Measurements from ENCODE around the gene ZNF558.
A peak's percentile ranks its signal among the peaks of the same experiment; 100 is the strongest.

ZNF558 gene

DNA sequence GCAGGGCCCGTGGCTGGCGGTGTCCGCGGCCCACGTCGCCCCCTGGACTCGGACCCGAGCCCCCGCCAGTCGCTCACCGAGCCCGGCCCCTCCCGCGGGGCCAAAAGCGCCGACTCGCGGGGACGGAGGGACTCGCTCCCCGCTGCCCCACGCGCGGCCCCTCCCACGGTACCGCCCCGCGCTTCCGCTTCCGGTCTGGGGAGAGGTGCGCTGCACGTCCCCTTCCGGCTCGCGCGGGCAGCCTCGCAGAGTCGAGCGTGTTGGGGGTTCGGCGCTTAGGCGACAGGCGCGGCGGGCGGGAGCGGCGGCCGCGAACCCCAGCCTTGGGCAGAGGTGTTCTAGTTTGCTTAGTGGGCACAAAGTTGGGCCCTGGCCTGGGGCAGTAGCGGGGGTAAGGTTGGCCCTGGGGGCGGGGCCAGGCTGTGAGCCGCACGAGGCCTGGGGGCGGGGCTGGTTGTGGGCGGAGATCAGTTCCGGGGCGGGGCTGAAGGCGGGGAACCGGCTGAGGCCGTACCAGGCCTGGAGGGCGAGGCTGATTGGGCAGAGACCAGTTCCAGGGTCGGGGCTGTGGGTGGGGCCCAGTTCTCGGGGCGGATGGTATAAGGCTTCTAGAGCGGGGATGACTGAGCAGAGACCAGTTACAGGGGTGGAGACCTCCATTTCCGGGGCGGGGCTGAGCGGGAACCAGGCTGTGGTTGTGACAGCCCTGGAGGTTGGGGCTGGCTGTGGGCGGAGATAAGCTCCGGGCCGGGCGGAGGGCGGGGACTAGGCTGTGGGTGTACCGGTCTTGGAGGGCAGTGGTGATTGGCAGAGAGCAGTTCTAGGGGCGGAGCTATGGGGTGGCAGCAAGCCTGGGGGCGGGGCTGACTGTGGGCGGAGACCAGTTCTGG, at the start of gene ZNF558, which contains the start of gene MBD3L1:
Gene ZNF558, minus strand, starts transcription at position 173 of the 890 bp plus-strand sequence. CDS start 9,645 bp downstream, outside the sequence.
Gene MBD3L1, plus strand, starts transcription at position 246 of the 890 bp plus-strand sequence. CDS start 10,302 bp downstream, outside the sequence.
- peak; percentile 94 for DNase-seq

DNA sequence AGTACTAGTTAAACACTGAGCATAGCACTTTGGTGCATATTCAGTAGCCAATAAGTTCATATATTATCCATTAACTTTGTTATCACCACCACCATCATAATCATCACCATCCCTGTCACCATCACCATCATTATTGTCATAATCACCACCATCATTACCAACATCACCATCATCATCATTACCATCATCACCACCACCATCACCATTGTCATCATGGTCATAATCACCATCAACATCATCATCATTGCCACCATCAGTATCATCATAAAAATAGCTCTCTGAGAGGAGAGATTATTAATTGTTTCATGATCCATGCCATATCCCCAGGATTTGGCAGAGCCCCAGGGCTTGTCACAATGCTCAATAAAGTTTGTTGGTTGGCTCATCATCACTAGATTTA, 49.4 kb upstream of the ZNF558 start:
- no peak for DNase-seq

DNA sequence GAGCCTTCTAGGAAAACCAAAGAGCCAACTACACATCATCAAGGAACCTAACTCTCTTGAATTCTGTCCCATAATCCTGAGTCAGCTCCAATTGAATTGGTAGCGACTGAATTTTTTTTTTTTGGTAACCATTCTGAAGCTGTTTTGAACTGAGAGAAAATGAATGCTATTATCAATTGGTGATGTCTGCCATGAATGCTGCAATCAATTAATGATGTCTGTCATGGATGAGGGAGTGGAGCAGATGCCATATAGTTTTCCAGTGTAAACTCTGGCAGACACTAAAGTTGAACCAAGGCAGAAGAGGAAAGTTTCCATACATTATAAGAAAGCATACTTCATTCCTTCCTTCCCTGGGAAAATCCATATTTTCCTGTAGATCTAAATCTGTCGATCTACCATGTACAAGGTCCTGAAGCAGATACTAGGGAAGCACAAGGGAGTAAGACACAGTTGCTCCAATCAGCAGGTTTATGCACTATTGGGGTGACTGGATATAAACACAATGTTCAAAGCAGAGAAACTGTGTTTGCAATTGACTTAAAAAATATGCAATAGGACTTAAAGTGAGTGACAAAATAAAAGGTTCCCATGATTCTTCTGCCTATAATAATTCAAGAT, 48.9 kb upstream of the ZNF558 start:
- no peak for DNase-seq

DNA sequence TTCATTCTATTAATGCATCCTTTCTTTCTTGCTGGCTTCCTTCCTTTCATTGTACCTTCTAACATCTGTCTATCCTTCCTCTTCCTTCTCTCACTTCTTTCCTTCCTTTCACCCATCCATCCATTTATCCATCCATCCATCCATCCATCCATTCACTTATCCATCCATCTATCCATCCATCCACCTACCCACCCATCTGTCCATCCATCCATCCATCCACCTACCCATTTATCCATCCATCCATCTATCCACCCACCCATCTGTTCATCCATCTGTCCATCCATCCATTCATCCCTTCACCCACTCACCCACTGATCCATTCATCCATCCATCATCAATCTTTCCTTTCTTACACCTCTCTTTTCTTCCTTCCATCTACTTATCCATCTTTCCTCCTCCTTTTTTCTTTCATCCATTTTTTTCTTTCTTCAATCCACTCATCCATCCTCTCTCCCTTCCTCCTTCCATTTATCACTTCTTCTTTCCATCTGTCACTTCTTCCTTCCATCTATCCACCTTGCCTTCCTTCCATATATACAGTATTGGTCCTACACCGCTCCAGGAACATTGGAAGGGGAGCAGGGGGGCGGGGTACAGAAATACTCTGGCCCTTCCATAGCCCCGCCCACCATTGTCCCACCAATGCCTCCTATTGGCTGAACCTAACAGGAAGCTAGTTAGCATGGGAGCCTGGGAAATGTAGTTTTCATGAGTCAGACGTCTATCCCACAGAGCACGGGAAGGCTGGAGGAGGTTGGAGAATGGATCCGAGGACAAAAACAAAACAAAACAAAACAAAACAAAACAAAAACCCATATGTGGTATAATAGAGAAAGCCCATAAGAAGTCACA, 46.0 kb upstream of the ZNF558 start:
- DNase-seq = no peak

DNA sequence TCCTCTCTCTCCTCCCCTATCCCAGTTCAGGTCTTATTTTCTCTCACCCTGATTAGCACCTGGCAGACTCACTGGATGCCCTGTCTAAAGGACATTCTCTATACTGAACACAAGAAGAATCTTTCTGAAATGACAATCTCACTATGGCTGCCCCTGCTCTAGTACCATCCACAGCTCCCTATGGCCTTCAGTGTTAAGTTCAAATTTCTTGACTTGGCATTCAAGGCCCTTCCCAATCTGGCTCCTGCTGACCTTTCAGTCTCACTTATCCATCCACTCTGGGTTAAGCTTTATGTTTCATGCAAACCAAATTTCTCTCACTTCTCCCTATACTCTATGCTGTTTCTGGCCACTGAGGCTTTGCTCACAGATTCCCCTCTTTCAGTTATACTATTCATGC, 34.2 kb upstream of the ZNF558 start:
- DNase-seq = no peak

DNA sequence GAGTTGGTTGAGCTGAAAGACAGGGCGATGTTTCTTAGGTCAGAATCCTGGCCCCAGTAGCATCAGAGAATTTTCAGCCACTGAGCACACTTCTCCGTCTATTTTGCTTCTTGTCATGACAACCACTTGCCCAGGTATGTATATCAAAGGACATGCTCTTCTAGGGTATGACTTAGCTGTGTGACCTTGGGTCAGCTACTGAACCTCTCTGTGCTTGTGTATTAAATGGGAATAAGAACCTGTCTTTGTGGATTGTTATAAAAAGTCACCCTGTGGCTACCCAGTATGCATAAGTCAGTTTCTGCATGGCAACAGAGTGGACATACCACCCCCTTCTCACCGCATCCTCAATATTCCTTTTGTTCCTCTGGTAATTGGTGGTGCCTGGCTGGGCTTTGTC, 26.2 kb upstream of the ZNF558 start:
- no peak for DNase-seq

DNA sequence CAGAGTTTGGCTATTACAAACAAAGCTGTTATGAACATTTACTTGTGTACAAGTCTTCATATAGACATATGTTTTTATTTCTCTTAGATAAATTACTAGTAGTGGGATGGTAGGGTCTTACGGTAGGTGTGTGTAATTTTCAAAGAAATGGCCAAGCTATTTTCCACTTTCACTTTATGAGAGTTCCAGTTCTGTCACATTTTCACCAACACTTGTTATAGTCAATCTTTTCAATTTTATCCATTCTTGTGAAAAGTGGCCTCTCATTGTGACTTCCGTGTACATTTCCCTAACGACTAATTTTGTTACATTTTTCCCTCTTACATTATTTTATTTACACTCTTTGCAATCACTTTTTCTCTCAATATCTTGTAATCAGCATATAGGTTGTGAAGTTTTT, 18.4 kb upstream of the ZNF558 start:
- DNase-seq = no peak

DNA sequence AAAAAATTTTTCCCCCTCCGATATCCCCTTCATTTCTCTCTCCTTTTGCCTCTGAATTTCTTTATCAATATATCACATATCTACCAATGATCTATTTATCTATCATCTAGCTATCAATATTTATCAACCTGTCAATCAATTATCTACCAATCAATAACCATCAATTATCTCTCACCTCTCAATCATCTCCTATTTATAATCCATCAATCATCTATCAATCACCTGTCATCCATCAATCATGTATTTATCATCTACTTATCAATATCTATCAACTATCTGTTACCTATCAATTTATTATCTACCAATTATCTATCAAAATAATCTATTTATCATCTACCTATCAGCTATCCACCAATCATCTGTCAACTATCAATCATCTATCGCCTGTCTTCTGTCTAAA, 17.1 kb upstream of the ZNF558 start:
- DNase-seq = no peak

DNA sequence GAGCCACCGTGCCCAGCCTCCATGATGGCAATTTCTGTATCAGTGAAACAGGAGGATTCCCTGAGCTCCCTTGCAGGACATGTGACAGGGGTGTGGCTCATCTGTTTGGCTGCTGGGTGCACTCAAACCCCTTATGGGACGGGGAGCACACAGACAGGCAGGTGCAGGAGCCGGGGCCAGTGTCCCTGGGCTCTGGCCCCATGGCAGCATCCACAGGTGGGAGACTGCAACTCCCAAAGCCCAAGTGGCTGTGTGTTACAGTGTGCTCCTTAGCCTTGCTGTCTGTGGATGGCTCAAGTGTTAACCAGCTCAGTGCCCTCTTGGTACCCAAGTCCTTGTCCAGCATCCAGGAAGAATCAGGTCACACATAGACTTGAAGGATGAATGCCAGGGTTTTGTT, 14.7 kb upstream of the ZNF558 start:
- no peak for DNase-seq

DNA sequence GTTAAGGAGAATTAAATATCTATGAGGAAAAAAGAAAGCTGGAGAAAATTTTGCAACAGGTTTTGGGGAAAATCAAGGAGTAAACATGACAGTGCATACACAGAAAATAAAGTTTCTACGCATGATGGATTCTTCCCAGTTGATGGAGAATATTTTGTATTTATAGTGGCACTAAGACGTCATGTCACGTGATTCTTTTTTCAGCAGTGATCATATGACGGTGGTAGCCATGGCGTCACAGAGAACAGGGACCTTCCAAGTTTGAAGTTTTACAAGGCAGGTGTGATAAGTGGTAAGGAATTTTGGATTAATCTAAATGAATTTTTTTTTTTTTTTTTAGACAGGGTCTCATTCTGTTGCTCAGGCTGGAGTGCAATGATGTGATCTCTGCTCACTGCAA, 8.6 kb upstream of the ZNF558 start:
- DNase-seq = no peak

DNA sequence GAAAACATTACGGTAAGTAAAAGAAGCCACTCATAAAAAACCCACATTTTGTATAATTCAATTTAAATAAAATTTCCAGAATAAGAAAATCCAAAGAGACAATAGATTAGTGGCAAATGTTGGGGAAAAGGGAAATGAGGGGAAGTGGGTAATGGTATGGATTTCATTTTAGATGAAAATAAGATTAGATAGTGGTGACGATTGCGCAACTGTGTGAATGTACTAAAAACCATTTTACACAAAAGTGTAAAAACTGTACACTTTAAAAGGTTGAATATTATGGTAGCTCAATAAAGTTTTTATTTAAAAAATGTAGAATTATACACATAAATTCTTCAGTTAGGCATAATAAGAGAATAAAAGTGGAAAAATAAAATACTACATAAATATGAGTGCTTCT, 3.8 kb upstream of the ZNF558 start:
- no peak for DNase-seq

DNA sequence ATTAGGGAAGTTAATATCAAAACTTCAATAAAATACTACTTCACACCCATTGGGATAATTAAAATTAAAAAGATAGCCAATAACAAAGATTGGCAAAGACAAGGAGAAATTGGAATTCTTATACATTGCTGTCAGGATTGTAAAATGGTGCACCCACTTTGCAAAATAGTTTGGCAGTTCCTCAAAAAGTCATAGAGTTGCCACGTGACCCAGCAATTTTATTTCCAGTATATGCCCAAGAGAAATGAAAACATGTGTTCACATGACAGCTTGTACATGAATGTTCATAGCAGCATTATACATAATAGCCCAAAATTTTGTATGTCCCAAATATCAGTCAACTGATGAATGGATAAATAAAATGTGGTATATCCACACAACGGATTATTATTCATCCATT, 3.3 kb upstream of the ZNF558 start:
- DNase-seq = no peak

DNA sequence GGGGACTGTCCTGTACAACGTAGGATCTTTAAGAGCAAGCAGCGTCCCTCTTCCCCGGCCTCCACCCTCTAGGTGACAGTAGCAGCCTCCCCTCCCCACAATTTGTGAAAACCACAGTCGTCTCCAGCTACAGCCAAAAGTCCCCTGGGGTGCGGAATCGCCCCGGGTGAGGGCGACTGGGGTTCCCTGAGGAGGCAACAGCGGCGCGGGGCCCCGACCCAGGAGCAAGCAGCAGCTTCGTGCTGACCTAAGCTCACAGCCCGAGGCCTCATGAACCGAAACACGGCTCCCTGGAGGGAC, 322 bp downstream of the ZNF558 start:
- DNase-seq = peak; percentile 67

DNA sequence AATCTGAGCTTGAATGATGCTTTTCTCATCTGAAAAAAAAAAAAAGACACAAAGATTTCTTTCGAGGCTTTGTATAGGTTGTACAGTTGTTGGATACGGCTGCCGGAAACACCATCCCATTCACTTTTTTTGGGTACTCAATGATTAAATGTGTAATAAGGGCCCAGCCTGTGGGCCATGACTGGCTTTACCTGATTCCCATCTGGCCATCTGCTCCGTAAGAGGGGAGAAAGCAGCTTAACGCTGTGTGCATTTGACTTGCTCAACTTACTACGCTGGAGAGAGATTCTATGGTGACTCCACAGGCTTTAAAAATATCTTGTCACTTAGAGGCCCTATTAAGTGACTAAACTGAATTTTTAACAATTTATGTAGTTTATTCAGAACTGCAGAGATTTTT, 731 bp downstream of the ZNF558 start:
- DNase-seq = no peak

DNA sequence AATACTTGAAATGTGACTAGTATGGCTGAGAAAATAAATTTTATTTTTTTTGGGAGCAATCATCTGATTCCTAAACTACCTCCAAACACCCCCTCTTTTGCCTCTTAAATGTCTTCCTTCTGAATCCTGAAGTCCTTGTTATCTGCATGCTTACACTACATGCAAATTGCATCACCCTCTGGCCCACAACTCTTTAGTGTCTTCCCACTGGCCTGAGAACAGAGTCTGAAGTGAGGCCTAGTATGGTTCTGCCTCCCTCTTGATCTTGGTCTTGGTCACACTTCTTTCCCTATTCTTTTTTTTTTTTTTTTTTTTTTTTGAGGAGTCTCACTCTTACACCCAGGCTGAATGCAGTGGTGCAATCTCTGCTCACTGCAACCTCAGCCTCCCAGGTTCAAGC, 4.8 kb downstream of the ZNF558 start:
- no peak for DNase-seq

DNA sequence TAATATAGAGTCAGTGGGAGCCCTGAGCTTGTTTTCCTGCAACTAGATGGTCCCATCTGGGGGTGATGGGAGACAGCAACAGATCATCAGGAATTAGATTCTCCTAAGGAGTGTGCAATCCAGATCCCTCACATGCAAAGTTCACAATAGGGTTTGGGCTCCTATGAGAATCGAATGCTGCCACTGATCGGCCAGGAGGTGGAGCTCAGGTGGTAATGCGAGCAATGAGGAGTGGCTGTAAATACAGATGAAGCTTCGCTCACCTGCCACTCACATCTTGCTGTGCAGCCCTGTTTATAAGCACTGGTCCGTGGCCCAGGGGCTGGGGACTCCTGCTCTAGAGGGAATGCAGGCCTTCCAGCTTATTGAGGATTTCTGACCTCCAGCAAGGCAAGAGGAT, 5.7 kb downstream of the ZNF558 start:
- DNase-seq = no peak

DNA sequence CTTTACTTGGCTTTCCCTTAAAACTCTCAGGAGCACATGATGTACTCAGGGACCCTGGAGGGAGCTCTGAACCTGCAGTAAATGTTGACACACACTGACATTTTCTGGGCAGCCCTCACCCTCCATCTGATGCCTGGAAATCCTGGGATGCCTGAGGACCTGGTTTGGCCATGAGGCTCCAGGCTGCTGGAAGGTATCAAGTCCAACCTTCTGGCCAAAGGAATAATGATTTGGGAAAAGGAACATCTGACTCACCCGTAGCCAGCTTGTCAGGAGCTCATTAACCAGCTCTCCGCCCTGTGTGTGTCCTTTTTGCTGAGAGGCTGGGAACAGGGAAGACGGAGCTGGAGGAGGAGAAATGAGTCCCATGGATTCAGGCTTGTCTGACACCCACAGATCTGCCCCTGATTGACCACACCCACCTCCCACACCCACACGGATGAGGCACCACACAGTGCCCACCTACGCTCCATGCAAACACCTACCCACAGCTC, 10.3 kb downstream of the ZNF558 start:
- no peak for DNase-seq

DNA sequence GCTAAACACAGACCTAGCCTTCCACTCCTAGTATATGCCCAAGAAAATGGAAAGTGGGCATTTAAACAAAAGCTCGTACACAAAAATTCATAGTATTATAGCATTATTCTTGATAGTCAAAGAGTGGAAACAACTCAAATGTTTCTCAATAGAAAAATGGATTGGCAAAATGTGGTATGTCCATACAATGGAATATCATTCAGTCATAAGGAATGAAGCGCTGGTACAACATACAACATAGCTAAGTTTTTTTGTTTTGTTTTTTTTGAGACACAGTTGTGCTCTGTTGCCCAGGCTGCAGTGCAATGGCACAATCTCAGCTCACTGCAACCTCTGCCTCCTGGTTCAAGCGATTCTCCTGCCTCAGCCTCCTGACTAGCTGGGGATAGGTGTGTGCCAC, 11.9 kb downstream of the ZNF558 start:
- no peak for DNase-seq

DNA sequence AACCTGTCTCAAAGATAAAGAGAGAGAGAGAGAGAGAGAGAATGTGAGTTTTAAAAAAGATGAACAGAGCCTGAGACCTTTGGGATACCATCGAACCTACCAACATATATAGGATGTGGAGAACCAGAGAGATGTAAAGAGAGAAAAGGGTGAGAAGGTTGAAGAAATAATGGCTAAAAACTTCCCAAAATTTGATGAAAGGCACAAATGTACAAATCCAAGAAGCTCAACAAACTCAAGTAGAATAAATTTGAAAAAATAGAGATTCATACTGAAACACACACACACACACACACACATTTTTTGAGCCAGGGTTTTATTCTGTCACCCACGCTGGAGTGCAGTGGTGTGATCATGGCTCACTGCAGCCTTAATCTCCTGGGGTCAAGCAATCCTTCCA, 16.3 kb downstream of the ZNF558 start:
- DNase-seq = no peak

DNA sequence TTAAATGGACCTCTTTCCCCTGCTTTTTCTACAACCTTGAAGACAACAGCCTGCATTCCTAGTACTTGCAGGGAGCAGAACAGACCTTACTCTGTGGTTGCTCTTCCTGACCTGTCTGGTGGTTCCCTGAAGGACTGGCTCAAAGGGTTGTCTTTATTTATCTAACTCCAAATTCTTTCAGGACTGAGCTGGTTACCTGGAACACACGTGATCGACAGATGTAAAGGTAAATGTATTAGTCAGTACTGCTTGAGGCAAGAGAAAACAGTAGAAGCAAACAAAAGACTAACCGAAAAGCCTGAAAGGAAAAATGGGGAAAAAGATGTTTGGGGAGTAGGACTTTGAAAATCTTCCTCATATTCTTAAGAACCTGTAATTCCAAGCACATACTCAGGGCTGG, 17.9 kb downstream of the ZNF558 start:
- no peak for DNase-seq

DNA sequence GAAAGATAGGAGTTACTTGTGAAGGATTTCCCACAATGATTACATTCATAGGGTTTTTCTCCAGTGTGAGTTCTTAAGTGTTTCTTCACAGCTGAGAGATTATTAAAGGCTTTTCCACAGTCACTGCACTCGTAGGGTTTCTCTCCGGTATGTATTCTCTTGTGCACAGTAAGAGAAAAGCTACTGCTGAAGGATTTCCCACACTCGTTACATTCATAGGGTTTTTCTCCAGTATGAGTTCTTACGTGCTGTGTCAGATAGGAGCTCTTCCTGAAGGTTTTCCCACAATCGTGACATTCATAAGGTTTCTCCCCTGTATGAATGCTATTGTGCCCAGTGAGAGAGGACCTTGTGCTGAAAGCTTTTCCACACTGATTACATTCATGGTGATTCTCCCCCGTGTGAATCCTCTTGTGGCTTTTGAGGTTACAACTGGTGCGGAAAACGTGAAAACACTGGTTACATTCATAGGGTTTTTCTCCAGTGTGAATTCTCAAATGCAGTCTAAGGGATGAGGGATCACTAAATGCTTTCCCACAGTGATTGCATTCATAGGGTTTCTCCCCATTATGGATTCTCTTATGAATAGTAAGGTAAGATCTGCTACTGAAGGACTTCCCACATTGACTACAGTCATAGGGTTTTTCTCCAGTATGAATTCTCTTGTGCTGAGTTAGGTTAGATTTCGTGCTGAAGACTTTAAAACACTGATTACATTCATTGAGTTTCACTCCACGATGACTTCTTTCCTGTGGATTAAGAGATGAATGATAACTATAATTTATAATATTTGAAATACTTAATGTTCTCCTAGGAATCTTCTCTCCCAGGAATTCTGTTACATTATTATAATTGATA, 20.6 kb downstream of the ZNF558 start:
- DNase-seq = no peak

DNA sequence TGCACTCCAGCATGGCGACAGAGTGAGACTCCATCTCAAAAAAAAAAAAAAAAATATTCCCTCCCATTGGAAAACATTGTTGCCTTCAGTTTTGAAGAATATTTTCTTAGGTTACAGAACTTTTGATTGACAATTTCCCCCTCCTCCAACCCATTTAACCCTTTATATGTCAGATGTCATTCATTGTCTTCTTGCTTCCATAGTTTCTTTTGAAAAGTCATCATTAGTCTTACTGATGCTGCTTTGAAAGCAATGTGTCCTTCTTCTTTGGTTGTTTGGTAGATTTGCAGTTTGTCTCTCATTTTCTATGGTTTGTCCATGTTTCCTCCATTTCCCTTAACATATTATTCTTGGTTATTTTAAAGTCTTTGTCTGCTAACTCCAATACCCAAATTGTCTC, 25.4 kb downstream of the ZNF558 start:
- no peak for DNase-seq

DNA sequence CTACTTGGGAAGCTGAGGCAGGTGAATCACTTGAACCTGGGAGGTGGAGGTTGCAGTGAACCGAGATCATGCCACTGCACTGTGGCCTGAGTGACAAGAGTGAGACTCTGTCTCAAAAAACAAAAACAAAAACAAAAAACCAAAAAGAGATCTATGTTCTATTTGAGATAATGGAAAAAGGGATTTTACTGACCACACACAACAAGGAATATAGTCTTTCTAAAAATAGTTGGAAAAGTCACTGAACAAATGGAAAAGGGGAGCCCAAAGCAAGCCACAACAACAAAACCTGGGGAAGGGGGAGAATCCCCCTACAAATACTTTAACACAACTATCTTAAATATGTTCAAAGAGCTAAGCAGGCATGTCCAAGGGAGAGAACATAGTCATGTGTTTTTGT, 37.3 kb downstream of the ZNF558 start:
- no peak for DNase-seq
